HTR-8/SVneo (cell line): ENCODE data around the gene IL21R.
"Not testable (repeated sequence)": the region's sequence is repeated elsewhere in the genome, so short reads cannot be mapped to it uniquely, and the experiment has no call there.

ENCODE experiments used
- DNase-seq: peaks from one replicate; pipeline ENCODE4 v3.0.0; 2011; ENCODE audit warnings: low spot score, mixed read lengths; ENCODE audit not compliant: insufficient read length
- FAIRE-seq: peaks from 2 replicates; lab custom pipeline; 2011; peaks lifted over from hg19 to GRCh38; lab: Jason Lieb, UNC

Gene IL21R

DNA sequence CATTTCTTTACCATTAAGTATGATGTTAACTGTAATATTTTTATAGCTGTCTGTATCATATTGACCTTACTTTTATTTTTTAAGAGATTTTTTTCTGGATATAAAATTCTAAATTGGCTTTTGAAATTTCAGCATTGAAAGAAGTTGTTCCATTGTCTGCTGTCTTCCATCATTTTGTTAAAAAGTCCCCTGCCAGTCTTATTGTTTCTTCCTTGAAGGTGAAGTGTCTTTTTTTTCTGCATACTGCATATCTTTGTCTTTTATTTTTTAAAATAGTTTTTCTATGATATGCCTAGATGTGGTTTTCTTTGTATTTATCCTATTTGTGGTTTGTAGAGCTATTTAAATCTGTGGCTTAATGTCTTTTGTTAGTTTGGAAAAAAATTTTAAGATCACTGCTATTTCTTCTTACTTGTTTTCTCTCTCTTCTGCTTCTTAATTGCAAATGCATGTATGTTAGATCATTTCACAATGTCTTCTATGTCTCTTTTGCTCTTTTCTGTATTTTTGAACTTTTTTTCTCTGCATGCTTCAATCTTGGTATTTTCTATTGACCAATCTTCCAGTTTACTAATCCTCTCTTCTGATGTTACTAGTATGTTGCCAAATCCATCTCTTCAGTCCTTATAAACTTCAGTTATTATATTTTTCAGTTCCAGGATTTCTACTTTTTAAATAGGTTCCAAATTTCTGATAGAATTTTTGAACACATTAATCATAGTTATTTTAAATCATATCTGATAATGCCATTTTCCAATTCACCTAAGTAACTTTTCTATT is 20.2 kb downstream of the IL21R start:
- FAIRE-seq (no peak), DNase-seq (no peak)

- DNase-seq, result no peak
- no peak for FAIRE-seq
Measured at GRCh38 chr16:27424772-27425498, 23.0 kb downstream of the IL21R start.

DNA sequence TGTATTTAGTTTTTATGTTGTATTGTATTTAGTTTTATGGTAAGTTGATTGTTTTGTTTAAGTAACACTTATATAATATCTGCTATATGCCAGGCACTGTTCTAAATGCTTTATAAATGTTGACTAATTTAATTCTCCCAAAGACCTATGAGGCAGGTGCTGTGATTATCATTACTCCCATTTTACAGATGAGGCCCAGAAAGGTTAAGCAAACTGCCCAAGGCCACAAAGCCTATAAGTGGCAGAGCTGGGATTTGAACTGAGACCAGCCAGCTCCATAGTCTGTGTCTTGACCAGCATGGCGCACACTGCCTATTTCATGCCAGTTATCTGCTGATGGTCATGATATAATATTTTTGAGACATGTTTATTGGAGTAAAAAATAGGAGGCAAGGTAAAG is 24.0 kb downstream of the IL21R start:
- DNase-seq (no peak), FAIRE-seq (no peak)

- DNase-seq (peak; percentile 69), FAIRE-seq (no peak)
Measured at GRCh38 chr16:27426423-27427408, 24.7 kb downstream of the IL21R start.

- no peak for FAIRE-seq
Measured at GRCh38 chr16:27427538-27427937, 25.6 kb downstream of the IL21R start.

DNA sequence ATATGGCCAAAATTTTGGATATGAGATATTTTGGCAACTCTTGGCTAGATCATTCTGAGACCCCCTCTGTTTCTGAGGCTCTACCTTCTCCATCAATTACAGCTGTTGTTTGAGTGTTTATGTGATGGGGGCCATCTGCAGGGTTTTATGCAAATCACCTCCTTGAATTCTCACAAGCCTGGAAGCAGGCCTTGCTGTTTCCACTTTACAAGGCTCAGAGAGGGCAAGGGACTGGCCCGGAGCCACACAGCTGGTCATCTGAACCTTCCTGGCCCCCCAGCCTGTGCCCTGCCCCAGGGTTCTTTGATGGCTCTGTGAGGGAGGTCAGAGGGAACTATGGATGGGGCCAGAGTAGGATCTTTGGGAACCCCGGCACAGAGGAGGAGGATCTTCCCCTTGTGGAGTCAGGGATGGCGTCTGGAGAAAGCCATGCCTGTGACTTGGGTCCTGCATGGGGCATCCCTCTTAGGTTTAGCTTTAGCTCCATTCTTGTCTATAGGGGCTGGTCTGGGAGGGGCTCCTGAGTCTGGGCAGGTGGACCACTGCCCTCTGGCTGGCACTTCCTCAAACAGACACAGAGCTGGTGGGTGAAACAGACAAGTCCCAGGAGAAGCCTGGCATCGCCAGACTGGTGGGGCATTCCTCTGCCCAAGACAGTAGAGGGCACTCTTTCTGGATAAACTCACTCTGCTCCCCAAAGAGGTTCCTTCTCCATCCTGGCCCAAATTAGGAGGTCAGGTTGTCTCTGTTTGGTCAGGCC is 26.2 kb downstream of the IL21R start:
- FAIRE-seq (no peak), DNase-seq (no peak)

More at GRCh38 chr16:27427538-27427937, 25.6 kb downstream of the IL21R start:
- no peak for DNase-seq

DNA sequence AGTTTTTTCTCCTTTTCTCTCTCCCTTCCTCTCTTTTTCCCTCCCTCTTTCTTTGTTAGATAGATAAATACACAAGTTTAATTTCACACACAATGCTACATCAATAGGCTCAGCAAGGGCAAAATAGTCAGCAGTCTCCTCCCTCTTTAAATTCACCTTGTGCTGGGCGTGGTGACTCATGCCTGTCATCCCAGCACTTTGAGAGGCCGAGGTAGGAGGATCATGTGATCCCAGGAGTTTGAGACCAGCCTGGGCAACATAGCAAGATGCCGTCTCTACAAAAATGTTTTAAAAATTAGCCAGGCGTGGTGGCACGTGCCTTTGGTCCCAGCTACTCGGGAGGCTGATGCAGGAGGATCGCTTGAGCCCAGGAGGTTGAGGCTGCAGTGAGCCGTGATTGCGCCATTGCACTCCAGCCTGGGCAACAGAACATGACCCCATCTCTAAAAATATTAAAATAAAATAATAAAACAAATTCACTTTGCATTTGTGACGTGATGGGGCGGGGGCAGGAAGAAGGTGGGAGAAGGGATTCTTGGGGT is 27.4 kb downstream of the IL21R start:
- FAIRE-seq, result no peak

GRCh38 chr16:27429981-27430441 is 28.0 kb downstream of the IL21R start:
- no peak for FAIRE-seq
- DNase-seq, result no peak

More for the DNA sequence above, 27.4 kb downstream of the IL21R start:
- no peak for DNase-seq

DNA sequence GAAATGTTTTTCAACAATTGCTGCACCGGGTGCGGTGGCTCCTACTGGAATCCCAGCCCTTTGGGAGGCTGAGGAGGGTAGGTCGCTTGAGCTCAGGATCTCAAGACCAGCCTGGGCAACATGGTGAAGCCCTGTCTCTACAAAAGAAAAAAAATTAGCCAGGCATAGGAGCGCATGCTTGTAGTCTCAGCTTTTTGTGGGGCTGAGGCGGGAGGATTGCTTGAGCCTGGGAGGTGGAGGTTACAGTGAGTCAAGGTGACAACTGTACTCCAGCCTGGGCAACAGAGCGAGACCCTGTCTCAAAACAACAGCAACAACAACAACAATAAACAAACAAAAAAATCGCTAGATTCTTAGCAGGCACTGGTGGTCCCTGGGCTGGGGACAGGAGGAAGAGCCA is 28.5 kb downstream of the IL21R start:
- DNase-seq (no peak), FAIRE-seq (no peak)

DNA sequence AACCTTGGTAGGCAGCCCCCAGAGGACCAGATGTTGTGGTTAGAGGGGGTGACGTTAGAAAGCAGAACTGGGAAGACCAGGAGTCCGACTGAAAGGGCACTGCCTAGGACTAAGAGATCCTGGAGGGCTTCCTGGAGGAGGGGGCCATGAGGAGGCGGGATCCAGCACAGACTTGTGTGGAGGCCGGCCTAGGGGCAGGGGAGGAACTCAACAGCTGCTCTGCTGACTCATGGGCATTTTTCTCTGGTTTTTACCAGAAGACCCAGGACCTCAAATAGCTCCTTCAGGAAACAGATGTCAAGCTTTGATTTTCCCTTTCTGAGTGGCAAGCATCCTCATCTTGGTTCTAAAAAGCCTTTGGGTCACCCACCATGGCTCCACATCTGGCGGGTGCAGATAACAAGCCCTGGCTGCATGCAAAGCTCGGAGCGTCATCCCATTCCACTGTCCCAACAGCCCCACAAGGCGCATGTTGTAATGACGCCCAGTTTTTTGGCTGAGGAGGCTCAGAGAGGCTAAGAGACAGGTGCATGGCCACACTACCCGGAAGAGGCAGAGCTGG is 29.0 kb downstream of the IL21R start:
- FAIRE-seq (no peak), DNase-seq (no peak)

DNA sequence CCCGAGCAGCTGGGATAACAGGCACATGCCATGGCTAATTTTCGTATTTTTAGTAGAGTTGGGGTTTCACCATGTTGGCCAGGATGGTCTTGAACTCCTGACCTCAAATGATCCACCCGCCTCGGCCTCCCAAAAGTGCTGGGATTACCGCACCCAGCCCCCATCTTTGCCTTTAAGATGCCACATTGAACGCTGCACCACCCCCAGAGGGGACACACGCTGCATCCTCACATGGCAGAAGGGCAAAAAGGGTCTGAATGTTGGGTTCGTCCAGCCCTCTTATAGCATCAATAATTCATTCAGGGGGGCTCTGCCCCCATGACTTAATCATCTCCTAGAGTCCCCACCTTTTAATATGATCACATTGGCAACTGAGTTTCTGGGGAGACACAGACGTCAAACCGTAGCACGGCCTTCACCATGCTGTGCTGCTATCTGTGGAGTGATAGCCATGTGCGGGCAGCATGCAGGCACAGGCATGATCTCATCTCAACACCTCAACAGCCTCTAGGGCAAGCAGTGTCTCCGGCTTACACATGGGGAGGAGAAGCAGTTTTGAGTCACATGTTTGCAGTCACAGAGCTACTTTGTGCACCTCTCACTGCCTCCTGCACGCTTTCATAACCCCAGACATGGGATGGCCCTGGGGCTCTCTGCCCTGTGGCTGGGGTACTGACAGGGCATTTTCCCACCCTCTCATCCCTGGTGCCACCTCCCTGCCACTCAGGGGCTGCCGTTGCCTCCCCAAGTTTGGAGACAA is 30.0 kb downstream of the IL21R start:
- DNase-seq (no peak), FAIRE-seq (no peak)

- DNase-seq (peak; percentile 45), FAIRE-seq (no peak)
Measured at GRCh38 chr16:27432558-27432957, 30.6 kb downstream of the IL21R start.

- FAIRE-seq, DNase-seq: not testable (repeated sequence)
Measured at GRCh38 chr16:27433191-27433590, 31.2 kb downstream of the IL21R start.

- DNase-seq, result no peak
- FAIRE-seq, result no peak
Measured at GRCh38 chr16:27433636-27434035, 31.7 kb downstream of the IL21R start.

DNA sequence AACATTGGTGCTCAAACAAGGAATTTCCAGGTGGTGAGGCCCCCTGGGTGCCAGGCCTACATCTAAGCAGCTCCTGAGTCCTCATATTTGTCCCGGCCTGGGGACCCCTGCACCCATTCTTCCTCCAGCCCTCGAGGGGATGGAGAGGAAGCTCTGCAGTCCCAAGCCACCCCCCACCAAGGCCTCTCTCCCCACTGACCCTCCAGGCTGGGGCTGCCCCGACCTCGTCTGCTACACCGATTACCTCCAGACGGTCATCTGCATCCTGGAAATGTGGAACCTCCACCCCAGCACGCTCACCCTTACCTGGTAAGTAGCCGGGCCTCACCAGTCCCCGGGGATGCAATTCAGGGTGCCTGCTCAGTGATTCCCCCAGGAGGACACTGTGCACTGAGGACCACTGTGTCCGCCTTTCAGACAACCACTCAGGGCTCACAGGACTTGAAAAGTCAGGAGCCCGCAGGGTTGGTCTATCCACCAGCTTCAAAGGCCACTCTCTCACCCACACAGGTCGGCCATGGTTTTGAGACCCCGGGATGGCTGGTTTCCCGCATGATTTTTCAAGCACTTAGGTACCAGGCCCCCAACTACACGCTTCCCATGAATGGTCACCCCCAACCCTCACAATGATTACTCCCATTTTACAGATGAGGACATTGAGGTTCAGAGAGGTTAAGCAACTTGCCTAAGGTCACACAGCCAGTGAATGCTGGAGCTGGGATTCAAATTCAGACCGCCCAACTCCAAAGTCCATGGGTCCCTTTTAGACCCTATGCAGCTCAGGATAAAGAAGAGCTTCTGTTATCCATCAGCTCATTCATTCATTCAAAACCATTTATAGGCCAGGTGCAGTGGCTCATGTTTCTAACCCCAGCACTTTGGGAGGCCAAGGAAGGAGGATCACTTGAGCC is 32.4 kb downstream of the IL21R start:
- DNase-seq (no peak), FAIRE-seq (no peak)

DNA sequence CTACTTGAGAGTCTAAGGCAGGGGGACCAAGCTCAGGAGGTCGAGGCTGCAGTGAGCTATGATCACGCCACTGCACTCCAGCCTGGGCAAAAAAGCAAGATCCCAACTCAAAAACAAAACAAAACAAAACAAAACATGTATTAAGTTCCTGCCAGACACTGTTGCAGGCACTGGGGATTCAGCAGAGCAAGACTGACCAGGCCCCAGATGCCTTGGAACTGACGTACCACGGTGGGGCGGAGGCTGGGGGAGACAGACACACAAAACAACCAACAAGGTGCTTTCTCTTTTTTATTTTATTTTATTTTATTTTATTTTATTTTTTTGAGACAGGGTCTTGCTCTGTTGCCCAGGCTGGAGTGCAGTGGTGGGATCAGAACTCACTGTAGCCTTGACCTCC is 33.2 kb downstream of the IL21R start:
- FAIRE-seq, result not testable (repeated sequence)

DNA sequence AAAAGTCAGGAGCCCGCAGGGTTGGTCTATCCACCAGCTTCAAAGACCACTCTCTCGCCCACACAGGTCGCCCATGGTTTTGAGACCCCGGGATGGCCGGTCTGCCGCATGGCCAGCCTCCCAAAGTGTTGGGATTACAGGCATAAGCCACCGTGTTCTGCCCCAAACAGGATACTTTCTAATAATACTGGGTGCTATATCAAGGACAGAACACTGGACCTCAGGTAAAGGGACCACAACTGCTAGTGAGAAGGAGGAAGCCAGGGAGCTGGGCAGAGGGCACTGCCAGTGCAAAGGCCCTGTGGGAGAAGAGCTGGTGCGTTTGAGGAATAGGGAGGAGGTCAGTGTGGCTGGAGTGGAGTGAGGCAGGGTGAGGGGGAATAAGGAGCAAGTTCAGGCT is 34.1 kb downstream of the IL21R start:
- no peak for FAIRE-seq
- DNase-seq, result no peak

More for the DNA sequence above, 33.2 kb downstream of the IL21R start:
- not testable (repeated sequence) for DNase-seq
